ENCODE data around the gene SIVA1. TPM values are rescaled to one million over a fixed set of nuclear protein-coding genes. Genes with fewer than 3 reads are reported as not detected.

Gene SIVA1
- total and polyA plus RNA-seq, 2 of the 8 experiments (the other 6 are each of a cell fraction or from before 2014, with no cell fraction given): 123 to 589 TPM

GRCh38 chr14:104751539-104752422 is 1.2 kb upstream of the SIVA1 start:
- peaks cover 8 to 23% (median 12%) of the 10 kb centered on the region in 4 experiments; a peak in 5 of 8 replicates for H3K36me3 ChIP-seq (ENCODE audit: control insufficient read depth in 2 of 4, insufficient read depth in 4 of 4, low read length in 3 of 4)
- peak overlapping the region; percentile 55 for H3K4ac ChIP-seq (replicated peaks; ENCODE audit: insufficient read length, low read depth, low read length)
- H3K79me1 ChIP-seq (ENCODE audit: low read depth, low read length): peaks cover 24% of the 10 kb centered on the region
- H3K56ac ChIP-seq (replicated peaks; ENCODE audit: insufficient read length, low read depth, low read length): no peak overlapping the region
- H4K5ac ChIP-seq (ENCODE audit: insufficient read length, low read depth, low read length): no peak overlapping the region
- peak overlapping the region; percentile 89; the same call in 1 of the 2 replicates for H2AFZ ChIP-seq (ENCODE audit: low read length)
- peak overlapping the region; percentile 41 for H4K8ac ChIP-seq (ENCODE audit: extremely low read depth, insufficient read depth, low read length)
- peaks cover 10 to 25% of the 10 kb centered on the region in 2 experiments for H3K9me3 ChIP-seq (ENCODE audit: insufficient read depth in 2 of 2, low read depth in 1 of 2, low read length in 1 of 2)
- no peak overlapping the region for H3K23ac ChIP-seq (ENCODE audit: insufficient read length)
- FAIRE-seq (no peak), DNase-seq (ENCODE audit: low read depth in 1 of 2, low spot score in 2 of 2) (no peak)
- H2BK15ac ChIP-seq (ENCODE audit: low read length): peak overlapping the region; percentile 61; the same call in 1 of the 2 replicates
- H3K4me2 ChIP-seq (ENCODE audit: insufficient read depth in 1 of 2, low read depth in 2 of 2, low read length in 2 of 2): peak overlapping the region; percentile 57 to 68
- POLR2A ChIA-PET (ENCODE audit: partially characterized antibody): interaction anchor here (0.8 to 2.9 kb wide), 16 partner anchors 10 to 112 kb away, joined by 3 to 21 read pairs (median 4); no protein-coding TSS in a partner anchor
- H4K20me1 ChIP-seq (replicated peaks in 1 of 2; ENCODE audit: control insufficient read depth in 1 of 2, insufficient read depth in 2 of 2, low read length in 2 of 2): peaks cover 16 to 30% of the 10 kb centered on the region in 2 experiments
- H3K9ac ChIP-seq (replicated peaks in 1 of 4; ENCODE audit: extremely low read depth in 1 of 4, low read depth in 3 of 4, low read length in 3 of 4): peak overlapping the region in 2 of 4 experiments; percentile 25 to 53; a peak in 1 of 7 replicates
- H2BK12ac ChIP-seq (ENCODE audit: low read depth, low read length): 0 out of 2 replicates have a peak overlapping the region, but pooled peaks have one; percentile 75
- H3K27me3 ChIP-seq (replicated peaks in 1 of 4; ENCODE audit: control insufficient read depth in 3 of 4, extremely low read depth in 1 of 4, insufficient read depth in 3 of 4, low read length in 3 of 4): no peaks in the 10 kb centered on the region; a peak in 1 of 7 replicates
- H3K27ac ChIP-seq (ENCODE audit: low read depth, low read length): no peak overlapping the region
- no peak overlapping the region for H3K14ac ChIP-seq (ENCODE audit: insufficient read length)
- H2BK20ac ChIP-seq (ENCODE audit: low read length): no peak overlapping the region
- peak overlapping the region; percentile 40 to 97 (median 66) for H3K4me3 ChIP-seq (ENCODE audit: extremely low read depth in 1 of 4, insufficient read depth in 2 of 4, low read depth in 3 of 4, low read length in 4 of 4)
- peaks cover 10 to 35% of the 10 kb centered on the region in 2 experiments; a peak in 3 of 4 replicates for H3K79me2 ChIP-seq (ENCODE audit: control insufficient read depth in 1 of 2, insufficient read depth in 2 of 2, low read length in 2 of 2)
- peaks cover 5% of the 10 kb centered on the region; the same call in 1 of the 2 replicates for H3K23me2 ChIP-seq (ENCODE audit: low read depth, low read length)
- H3K4me1 ChIP-seq (replicated peaks in 1 of 4; ENCODE audit: control insufficient read depth in 3 of 4, insufficient read depth in 4 of 4, low read length in 3 of 4): peaks cover 0 to 13% (median 5%) of the 10 kb centered on the region in 4 experiments; a peak in 6 of 7 replicates
- CTCF ChIA-PET (ENCODE audit: partially characterized antibody): interaction anchor here (0.9 to 2.6 kb wide), 15 partner anchors 10 to 144 kb away, joined by 3 to 11 read pairs (median 4); partner anchors contain the start of genes ADSS1 and ZBTB42
- H3K18ac ChIP-seq (ENCODE audit: extremely low read depth, low read length): peak overlapping the region; percentile 71; the same call in 1 of the 2 replicates
- H2BK5ac ChIP-seq (ENCODE audit: low read depth, low read length): no peak overlapping the region
- no peak overlapping the region for H2AK5ac ChIP-seq (ENCODE audit: low read depth, low read length)
- H4K91ac ChIP-seq (replicated peaks; ENCODE audit: insufficient read length, low read length): no peak overlapping the region
- H2BK120ac ChIP-seq (replicated peaks; ENCODE audit: low read depth, low read length): no peak overlapping the region
- WGBS, 2 experiments (ENCODE audit: extremely low coverage in 1 of 2, insufficient coverage in 1 of 2, insufficient read length in 1 of 2, insufficient replicate concordance in 2 of 2, low coverage in 1 of 2, low lambda C conversion rate in 2 of 2, missing lambda C conversion rate in 1 of 2): 86% methylated on average over 46 of the region's 90 CpGs; no CpG with 5 or more reads in 1 of the 2 experiments
- no peak for TF ChIP-seq EP300 (IDR thresholded peaks at IDR 0.05; ENCODE audit: borderline replicate concordance in 1 of 2, low read depth in 2 of 2, low read length in 2 of 2)
- no peak for TF ChIP-seq SIN3A (conservative IDR thresholded peaks at IDR 0.05 in 1 of 2, IDR thresholded peaks at IDR 0.05 in 1 of 2; ENCODE audit: low read depth in 1 of 2, low read length in 2 of 2)
- TF ChIP-seq KDM4A (IDR thresholded peaks at IDR 0.05; ENCODE audit: low read depth, low read length, severe bottlenecking): no peak
- TF ChIP-seq CBX8 (IDR thresholded peaks at IDR 0.05; ENCODE audit: borderline replicate concordance, low read depth, low read length): no peak
- TF ChIP-seq SAP30 (IDR thresholded peaks at IDR 0.05; ENCODE audit: insufficient read depth, insufficient replicate concordance, low read length): no peak
- TF ChIP-seq KDM1A (IDR thresholded peaks at IDR 0.05; ENCODE audit: borderline replicate concordance, low read length): no peak
- no peak for TF ChIP-seq TBP (IDR thresholded peaks at IDR 0.05; ENCODE audit: low read depth, low read length)
- TF ChIP-seq SUZ12 (IDR thresholded peaks at IDR 0.05; ENCODE audit: low read length): no peak
- TF ChIP-seq RFX5 (IDR thresholded peaks at IDR 0.05; ENCODE audit: borderline replicate concordance, low read depth, low read length): no peak
